GM15510 (cell line): ENCODE results near the gene SAAL1.

Experiments
- POLR2A ChIP-seq: IDR thresholded peaks from 3 replicates; pipeline ENCODE4 v1.6.1; 2011; ENCODE audit warnings: borderline replicate concordance; ENCODE audit not compliant: insufficient read length; ENCODE audit errors: extremely low read depth

The SAAL1 gene

GRCh38 chr11:18056561-18057181 lies 49.2 kb downstream of the SAAL1 start:
- TF ChIP-seq POLR2A: no peak

GRCh38 chr11:18054511-18055103 lies 51.3 kb downstream of the SAAL1 start:
- no peak for TF ChIP-seq POLR2A

- no peak for TF ChIP-seq POLR2A
These were observed 55.0 kb downstream of the SAAL1 start for GRCh38 chr11:18050848-18051247.

- TF ChIP-seq POLR2A: no peak
These were observed 59.6 kb downstream of the SAAL1 start, which contains the start of gene TPH1 for GRCh38 chr11:18046116-18046777. TSS of gene TPH1 (minus strand) at chr11:18046269. CDS start at chr11:18040762, 5,507 bp downstream.

- no peak for TF ChIP-seq POLR2A
These were observed 69.4 kb downstream of the SAAL1 start for GRCh38 chr11:18036456-18036855.
